Stimulated activated naive CD4-positive, alpha-beta T cell treated with Interleukin-2 at 50 U/mL for 16 hours (primary cell): ENCODE results near the gene TOMM5.

ENCODE experiments used
- DNase-seq: peaks from one replicate; lab custom pipeline; 2025; lab: John Stamatoyannopoulos, UW

The TOMM5 gene

GRCh38 chr9:37592108-37592951, at the start of gene TOMM5:
Gene TOMM5, minus strand, starts transcription at chr9:37592597. Its CDS starts 65 bp downstream, at chr9:37592532.
- DNase-seq = peak; percentile 92

DNA sequence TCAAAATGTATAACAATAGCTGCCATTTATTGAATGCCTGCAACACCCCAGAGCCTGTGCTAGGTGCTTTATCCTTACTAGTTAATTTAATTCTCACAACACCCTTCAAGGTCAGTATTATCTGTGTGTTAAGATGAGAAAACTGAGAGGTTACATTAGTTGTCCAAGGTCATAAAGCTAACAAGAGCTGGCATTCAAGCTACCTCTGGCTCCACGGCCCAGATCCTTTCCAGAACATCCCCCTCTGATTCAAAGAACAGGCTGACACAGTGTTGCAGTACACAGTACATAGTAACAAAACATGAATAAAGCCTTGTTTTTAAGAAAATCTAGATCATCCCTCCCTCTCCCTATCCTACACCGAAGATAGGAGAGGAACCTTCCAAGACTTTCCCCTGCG, 48.9 kb upstream of the TOMM5 start:
- DNase-seq = no peak

DNA sequence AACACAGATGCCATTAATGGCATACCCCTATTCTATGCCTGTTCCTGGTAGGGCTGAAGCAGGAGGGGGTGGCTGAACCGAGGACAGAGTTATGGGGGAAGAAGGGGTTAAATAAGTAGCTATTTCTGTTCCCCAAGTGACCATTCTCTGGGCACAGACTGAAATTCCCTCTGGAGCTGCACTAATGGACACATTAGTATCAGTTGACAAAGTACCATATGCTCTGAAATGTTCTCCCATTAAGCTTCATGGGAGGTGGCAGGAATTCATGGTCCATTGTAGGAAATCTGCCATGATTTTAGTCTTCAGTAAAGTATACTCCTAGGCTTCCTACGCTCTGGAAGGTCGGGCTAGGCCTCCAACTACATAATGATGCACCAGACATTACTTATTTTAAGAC, 47.8 kb upstream of the TOMM5 start:
- DNase-seq = no peak

DNA sequence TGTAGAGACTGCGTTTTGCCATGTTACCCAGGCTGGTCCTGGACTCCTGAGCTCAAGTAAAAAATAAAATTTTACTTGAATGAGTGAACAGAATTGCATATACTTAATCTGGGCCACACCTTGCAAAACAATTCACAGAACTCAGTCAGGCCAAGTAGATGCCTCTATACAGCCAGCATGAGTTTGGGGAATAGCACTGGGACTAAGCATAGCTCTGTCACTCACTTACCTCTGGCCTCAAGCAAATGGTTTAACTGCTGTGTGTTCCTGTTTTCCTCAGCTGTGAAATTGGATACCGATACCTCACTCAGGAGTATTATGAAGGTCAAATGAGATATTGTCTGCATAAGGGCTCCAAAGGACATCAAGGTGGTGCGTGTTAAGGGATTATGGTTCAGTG, 47.4 kb upstream of the TOMM5 start:
- DNase-seq = no peak

- no peak for DNase-seq
Measured at GRCh38 chr9:37639109-37639762, 46.8 kb upstream of the TOMM5 start.

GRCh38 chr9:37636511-37637448, 44.4 kb upstream of the TOMM5 start:
- no peak for DNase-seq

GRCh38 chr9:37635808-37636207, 43.4 kb upstream of the TOMM5 start:
- no peak for DNase-seq

DNA sequence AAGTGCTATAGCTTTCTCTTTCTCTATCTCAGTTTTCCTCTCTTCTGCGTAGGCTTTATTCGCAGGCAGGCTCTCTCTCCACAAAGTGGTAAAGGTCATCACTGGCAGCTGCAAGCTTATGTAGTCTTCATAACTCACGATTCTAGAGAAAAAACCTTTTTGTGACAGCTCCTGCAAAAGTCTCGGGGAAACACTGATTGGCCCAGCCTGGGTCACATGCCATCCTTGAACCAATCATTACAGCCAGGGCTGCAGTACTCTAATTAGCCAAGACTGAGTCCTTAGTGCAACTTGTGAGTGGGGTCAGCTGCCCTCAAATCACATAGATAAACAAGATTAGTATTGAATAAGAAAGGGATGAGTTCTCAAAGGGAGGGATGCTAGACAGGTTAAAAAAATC, 40.1 kb upstream of the TOMM5 start:
- no peak for DNase-seq

- DNase-seq = no peak
Measured at GRCh38 chr9:37626708-37627292, 34.4 kb upstream of the TOMM5 start.

DNA sequence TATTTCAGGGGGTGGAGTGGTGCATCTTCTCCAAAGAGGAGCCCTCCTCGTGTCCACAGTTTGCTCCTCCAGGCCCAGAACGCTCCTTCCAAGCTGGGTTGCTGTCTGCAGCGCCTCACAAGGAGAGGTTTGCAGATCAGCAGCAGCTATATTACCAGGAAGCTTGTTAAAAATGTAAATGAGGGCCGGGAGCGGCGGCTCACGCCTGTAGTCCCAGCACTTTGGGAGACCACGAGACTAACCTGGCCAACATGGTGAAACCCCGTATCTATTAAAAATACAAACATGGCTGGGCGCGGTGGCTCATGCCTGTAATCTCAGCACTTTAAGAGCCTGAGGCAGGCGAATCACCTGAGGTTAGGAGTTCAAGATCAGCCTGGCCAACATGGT, 33.4 kb upstream of the TOMM5 start:
- DNase-seq = no peak

DNA sequence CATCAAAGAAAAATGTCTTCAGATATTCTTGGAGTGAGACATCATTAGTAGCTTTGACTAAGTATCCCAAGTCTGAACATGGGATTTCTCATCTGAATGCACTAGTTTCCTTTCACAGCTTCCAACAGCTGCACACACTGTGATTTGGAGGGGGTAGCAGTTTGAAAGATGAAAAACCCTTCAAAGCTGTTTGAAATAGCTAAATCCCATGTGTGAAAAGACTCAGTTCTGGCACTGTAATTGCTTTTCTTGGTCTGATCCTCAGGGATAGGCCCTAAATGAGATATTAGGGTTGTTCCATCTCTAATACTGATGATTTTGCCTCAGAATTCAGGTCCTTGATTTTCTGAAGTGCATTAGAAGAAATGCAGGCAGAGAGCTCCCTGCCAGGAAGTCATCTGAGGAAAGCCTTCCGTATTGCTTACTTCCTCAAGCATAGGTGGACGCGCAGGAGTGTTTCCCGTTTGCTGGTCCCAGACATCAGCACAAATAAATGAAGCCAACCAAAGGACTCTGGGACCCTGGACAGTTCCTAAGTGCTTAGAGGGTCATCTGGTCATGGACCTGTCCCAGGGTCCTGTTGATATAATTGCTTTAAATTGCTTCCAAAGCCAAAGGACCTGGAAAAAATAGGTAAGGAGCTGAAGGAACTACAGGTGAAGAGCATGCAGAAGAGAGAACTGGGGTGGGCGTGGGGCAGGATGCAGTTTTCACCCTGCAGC, 32.8 kb upstream of the TOMM5 start:
- DNase-seq = no peak

GRCh38 chr9:37624073-37624472, 31.7 kb upstream of the TOMM5 start:
- DNase-seq = no peak

DNA sequence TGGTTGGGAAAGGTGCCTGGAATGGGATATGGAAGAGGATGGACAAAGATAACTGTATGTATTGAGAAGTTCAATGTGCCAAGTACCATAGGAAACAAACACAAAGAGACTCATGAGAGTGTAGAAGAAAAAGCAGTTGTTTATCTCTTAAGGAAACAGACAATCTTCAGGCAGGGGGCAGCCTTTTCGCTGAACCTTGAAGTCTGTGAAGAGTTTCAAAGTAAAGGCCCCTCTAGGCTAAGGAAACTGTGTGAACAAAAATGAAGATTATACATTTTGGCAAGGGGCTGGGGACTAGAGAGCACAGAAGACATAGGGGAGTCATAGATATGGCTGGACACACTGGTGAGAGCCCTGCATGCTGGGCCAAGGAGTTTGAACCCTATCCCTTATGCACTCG, 30.9 kb upstream of the TOMM5 start:
- no peak for DNase-seq

- no peak for DNase-seq
Measured at GRCh38 chr9:37622462-37622861, 30.1 kb upstream of the TOMM5 start.

DNA sequence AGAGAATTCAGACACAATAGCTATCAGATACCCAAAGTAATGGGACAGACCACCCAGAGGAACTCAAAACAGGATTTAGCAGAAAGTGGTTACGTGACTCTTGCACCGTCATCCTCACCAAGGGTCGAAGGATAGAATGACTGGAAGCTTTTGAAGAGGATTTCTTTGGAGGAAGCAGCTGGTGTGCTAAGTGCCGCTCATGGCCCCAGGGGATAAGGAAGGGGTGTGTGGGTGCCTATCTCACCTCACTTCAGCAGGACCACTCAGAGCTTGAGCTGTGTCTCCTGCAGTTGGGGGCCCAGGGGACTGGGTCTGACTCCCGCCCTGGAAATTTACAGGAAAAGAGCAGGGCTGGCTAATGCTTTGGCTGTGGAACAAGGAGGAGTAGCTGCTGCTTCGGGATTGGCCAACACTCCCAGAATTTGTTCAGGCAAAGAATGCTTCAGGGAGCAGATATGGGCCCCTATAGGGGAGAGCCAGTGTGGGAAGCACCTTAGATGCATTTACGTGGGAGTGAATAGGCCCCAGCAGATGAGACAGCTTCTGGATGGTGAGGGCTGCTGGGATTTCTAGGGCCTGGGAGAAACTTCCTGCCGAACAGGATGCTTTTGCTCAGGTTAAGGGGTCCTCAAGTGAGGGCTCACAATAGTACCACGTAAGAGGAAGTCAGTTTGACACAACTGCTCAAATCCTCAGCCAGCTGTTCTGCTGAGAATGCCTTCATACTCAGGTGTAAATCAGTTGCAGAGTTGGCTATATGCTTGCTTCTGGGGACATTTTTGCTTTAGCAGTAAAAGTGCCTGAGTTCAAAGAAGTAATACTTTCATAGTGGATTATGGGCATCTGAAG, 29.1 kb upstream of the TOMM5 start:
- DNase-seq = no peak

GRCh38 chr9:37620396-37620795, 28.0 kb upstream of the TOMM5 start:
- DNase-seq = no peak

- DNase-seq = no peak
Measured at GRCh38 chr9:37619806-37620205, 27.4 kb upstream of the TOMM5 start.

DNA sequence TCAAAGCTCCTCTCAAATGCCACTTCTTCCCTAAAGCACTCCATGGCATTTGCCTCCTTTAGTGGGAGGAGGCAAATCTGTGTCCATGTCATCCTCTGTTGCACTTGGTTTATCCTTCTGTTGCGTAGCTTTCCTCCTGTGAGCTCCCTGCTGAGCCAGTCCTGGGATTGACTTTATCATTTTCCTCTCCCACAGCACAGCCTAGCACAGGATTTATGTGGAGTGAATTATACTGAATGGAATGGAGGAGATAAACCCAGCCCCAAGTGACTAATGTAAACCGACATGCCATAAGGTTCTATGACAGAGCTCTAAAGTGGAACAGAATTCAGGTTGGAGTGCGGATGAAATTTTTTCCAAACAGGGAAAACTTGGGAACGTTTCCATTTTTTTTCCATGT, 26.4 kb upstream of the TOMM5 start:
- DNase-seq = no peak

- DNase-seq = no peak
Measured at GRCh38 chr9:37617832-37618231, 25.4 kb upstream of the TOMM5 start.

DNA sequence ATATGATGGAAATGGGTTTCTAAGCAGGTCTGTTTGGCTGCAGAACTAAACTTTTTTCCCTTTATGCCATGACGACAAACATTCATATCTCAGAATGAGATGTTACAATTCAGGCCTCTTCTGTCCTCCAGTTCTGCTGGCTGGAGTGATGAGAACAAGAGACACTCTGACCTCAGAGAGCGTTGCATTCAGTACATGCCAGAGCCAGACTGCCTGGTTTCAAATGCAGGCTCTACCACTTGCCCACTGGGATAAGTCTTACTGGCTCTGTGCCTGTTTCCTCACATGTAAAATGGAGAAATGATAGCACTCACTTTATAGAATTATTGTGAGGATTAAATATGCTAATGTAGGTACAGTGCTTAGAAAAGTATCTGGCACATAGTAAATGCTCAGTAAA, 24.8 kb upstream of the TOMM5 start:
- DNase-seq = no peak

DNA sequence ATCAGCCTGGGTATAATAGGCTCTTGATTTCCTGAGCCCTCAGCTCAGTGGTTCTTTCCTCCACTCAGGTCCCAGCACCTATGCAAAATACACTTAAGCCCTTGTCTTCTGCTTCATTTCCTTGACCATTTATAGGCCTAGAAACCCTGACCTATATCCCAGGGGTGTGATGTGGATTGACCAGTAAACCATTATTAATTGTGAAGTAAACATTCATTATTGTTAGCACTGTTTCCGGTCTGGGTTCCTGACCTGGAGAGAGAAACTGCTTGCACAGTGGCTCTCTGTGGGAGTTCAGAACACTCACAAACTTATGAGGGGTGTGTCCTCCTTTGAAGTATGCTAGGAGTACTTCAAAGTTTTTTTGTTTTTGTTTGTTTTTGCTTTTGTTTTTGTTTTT, 19.6 kb upstream of the TOMM5 start:
- DNase-seq = no peak
